Lung (tissue), 12 donors: ENCODE data around the gene OR1K1. TPM values are rescaled to one million over a fixed set of nuclear protein-coding genes. Genes with fewer than 3 reads are reported as not detected.
A peak's percentile ranks its signal among the peaks of the same experiment; 100 is the strongest.

Experiments
- ATAC-seq: fragments of 200-7000 bp; cut with Tn5 transposase; one replicate; pipeline ENCODE4 v1.9.1; 2020; ENCODE audit warnings: moderate number of reproducible peaks; ENCODE audit not compliant: insufficient read depth, low FRiP score
- DNase-seq, 3 donors: peaks; one replicate each; pipeline ENCODE4 v3.0.0-alpha.2; 2013 to 2017
- H3K27ac ChIP-seq, 2 donors: one replicate each; pipeline ENCODE4 v1.5.1; 2013; ENCODE audit warnings: mild to moderate bottlenecking in 2 of 2, moderate library complexity in 2 of 2, control low read depth in 1 of 2, inconsistent platforms in 1 of 2, low read depth in 1 of 2, low read length in 1 of 2
- H3K27me3 ChIP-seq, 3 donors: one replicate each; pipeline ENCODE4 v1.5.1; 2013; ENCODE audit warnings: low read length in 2 of 3; ENCODE audit not compliant: control insufficient read depth in 3 of 3, insufficient read depth in 3 of 3
- H3K36me3 ChIP-seq, 4 donors: one replicate each; pipeline ENCODE4 v1.5.1; 2013; ENCODE audit warnings: low read length in 4 of 4, mild to moderate bottlenecking in 1 of 4, moderate library complexity in 1 of 4; ENCODE audit not compliant: control insufficient read depth in 4 of 4, insufficient read depth in 4 of 4
- H3K4me1 ChIP-seq, 5 donors: one replicate each; pipeline ENCODE4 v1.5.1; 2013; ENCODE audit warnings: low read length in 5 of 5, mild to moderate bottlenecking in 2 of 5, moderate library complexity in 1 of 5; ENCODE audit not compliant: control insufficient read depth in 5 of 5, insufficient read depth in 5 of 5
- H3K4me3 ChIP-seq: one replicate; pipeline ENCODE4 v1.5.1; 2013; ENCODE audit warnings: mild to moderate bottlenecking, control low read depth, moderate library complexity
- H3K9ac ChIP-seq, 2 donors: one replicate each; pipeline ENCODE4 v1.5.1; 2013; ENCODE audit warnings: low read length in 2 of 2, control low read depth in 1 of 2; ENCODE audit not compliant: insufficient read depth in 1 of 2
- H3K9me3 ChIP-seq, 4 donors: one replicate each; pipeline ENCODE4 v1.5.1; 2013; ENCODE audit warnings: low read length in 3 of 4, mild to moderate bottlenecking in 1 of 4, moderate library complexity in 1 of 4; ENCODE audit not compliant: control insufficient read depth in 4 of 4, insufficient read depth in 3 of 4
- CTCF ChIP-seq: IDR thresholded peaks from 2 replicates; pipeline ENCODE4 v1.5.1; 2012; ENCODE audit warnings: mild to moderate bottlenecking; ENCODE audit errors: control extremely low read depth, extremely low read depth
- WGBS, 2 donors: extraction: QIAGEN DNeasy Blood & Tissue Kit; methylation state at CpG; one replicate each; pipeline ENCODE4 v1.1.7; 2013; 5-methylcytosine and 5-hydroxymethylcytosine counted together
- polyA plus RNA-seq, 2 donors: library from polyadenylated mRNA; stranded (reverse); fragments of 200-250 nt; gene quantifications; one replicate each; pipeline ENCODE4 v1.2.1, GENCODE V29; 2013
- total RNA-seq, 2 donors: library from RNA; depleted of rRNA in 1 of 2; stranded (reverse); fragments of >200 nt in 1 of 2; gene quantifications; one replicate each; pipeline ENCODE4 v1.2.1, GENCODE V29; 2014 to 2021
- donor health status: control.
- donor health status: control.
- donor health status: Bipolar disorder and iron deficiency.
- donor health status: healthy.
- donor health status: DM: yes; HTN: yes; CAD: no.

OR1K1 gene
- total and polyA plus RNA-seq, 4 donors = not detected

- Histone ChIP-seq H3K9ac (no peak overlapping the region), H3K9me3 (no peaks in the 10 kb centered on the region), H3K4me1 (peaks cover 0 to 7% (median 0%) of the 10 kb centered on the region in 5 donors), H3K4me3 (no peak overlapping the region), H3K27me3 (no peaks in the 10 kb centered on the region), H3K36me3 (peaks cover 12 to 37% (median 22%) of the 10 kb centered on the region in 4 donors), H3K27ac (peak overlapping the region; percentile 72 to 79)
- no peak for TF ChIP-seq CTCF
- no peak for ATAC-seq
- WGBS, 2 donors = 65 to 73% methylated on average over 9 of the region's 9 CpGs
- DNase-seq = peak in 2 of 3 donors; percentile 24 to 42
Measured at GRCh38 chr9:122819791-122820489, 20.0 kb downstream of the OR1K1 start.

GRCh38 chr9:122820490-122820845 is 20.5 kb downstream of the OR1K1 start:
- H3K36me3 ChIP-seq = peaks cover 12 to 36% (median 22%) of the 10 kb centered on the region in 4 donors
- ATAC-seq (no peak), DNase-seq (no peak)
- WGBS, 2 donors = 91 to 94% methylated on average over 11 of the region's 11 CpGs
- no peak for TF ChIP-seq CTCF
- H3K4me1 ChIP-seq = peaks cover 0 to 7% (median 0%) of the 10 kb centered on the region in 5 donors
- H3K9ac ChIP-seq = no peak overlapping the region
- H3K27me3 ChIP-seq = no peaks in the 10 kb centered on the region
- no peaks in the 10 kb centered on the region for H3K9me3 ChIP-seq
- no peak overlapping the region for H3K4me3 ChIP-seq
- H3K27ac ChIP-seq = peak overlapping the region in 1 of 2 donors; percentile 79

- Histone ChIP-seq H3K4me3 (no peak overlapping the region), H3K27me3 (no peaks in the 10 kb centered on the region), H3K9me3 (no peaks in the 10 kb centered on the region), H3K27ac (peak overlapping the region in 1 of 2 donors; percentile 42), H3K4me1 (peaks cover 0 to 10% (median 0%) of the 10 kb centered on the region in 5 donors), H3K36me3 (peaks cover 16 to 36% (median 23%) of the 10 kb centered on the region in 4 donors), H3K9ac (no peak overlapping the region)
- DNase-seq = peak in 1 of 3 donors; percentile 33
- WGBS, 2 donors = 14 to 33% methylated on average over 7 of the region's 7 CpGs
- peak; percentile 34 for ATAC-seq
- TF ChIP-seq CTCF = no peak
Measured at GRCh38 chr9:122821278-122821943, 21.5 kb downstream of the OR1K1 start.
